Measurements from ENCODE around the gene RHD. TPM values are rescaled to one million over a fixed set of nuclear protein-coding genes. Genes with fewer than 3 reads are reported as not detected.
A peak's percentile ranks its signal among the peaks of the same experiment; 100 is the strongest.
"Not testable (repeated sequence)": the region's sequence is repeated elsewhere in the genome, so short reads cannot be mapped to it uniquely, and the experiment has no call there.

RHD gene
- total and polyA plus RNA-seq, 3 experiments from 2014 or later, result 0.46 TPM; not detected in 2

DNA sequence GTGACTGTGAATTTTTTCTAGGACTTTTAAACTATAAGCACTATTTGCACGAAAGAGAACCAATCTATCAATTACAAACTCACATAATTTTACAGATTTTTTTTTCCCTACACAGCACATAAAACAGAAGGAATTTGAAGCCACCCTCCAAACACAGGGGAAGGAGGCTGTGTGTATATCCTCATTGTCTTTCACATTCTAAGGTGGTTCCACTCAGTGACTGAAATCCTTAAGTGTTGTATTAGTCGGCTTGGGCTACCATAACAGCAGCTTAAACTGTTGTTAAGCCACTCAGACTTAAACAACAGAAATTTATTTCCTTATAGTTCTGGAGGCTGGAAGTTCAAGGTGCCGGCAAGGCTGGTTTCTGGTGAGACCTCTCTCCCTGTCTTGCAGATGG, 12.0 kb upstream of the RHD start:
- peak overlapping the region in 3 of 8 donors; percentile 15 to 33 (median 33) for H3K27ac Mint-ChIP-seq
- H3K4me1 Mint-ChIP-seq, result peaks cover 21 to 54% (median 26%) of the 10 kb centered on the region in 3 donors
- CTCF ChIA-PET; H3K4me1 ChIP-seq (ENCODE audit: insufficient read depth, low read length); H3K9me3 ChIP-seq (ENCODE audit: low read length); H3K36me3 ChIP-seq (ENCODE audit: insufficient read depth, low read length); H3K9me3 Mint-ChIP-seq; H3K4me3 ChIP-seq (ENCODE audit: low read length); DNase-seq; H3K27me3 ChIP-seq (ENCODE audit: insufficient read depth, low read length, poor library complexity, severe bottlenecking); H3K27me3 Mint-ChIP-seq; H3K27ac ChIP-seq (ENCODE audit: low read depth, low read length); H3K4me3 Mint-ChIP-seq: not testable (repeated sequence)
- POLR2A ChIA-PET, result interaction anchor here (1.6 kb wide), 1 partner anchor 13 kb away, joined by 5 read pairs; the partner anchor contains the start of gene RSRP1
- H3K36me3 Mint-ChIP-seq, result peaks cover 0 to 26% (median 4%) of the 10 kb centered on the region in 3 donors

DNA sequence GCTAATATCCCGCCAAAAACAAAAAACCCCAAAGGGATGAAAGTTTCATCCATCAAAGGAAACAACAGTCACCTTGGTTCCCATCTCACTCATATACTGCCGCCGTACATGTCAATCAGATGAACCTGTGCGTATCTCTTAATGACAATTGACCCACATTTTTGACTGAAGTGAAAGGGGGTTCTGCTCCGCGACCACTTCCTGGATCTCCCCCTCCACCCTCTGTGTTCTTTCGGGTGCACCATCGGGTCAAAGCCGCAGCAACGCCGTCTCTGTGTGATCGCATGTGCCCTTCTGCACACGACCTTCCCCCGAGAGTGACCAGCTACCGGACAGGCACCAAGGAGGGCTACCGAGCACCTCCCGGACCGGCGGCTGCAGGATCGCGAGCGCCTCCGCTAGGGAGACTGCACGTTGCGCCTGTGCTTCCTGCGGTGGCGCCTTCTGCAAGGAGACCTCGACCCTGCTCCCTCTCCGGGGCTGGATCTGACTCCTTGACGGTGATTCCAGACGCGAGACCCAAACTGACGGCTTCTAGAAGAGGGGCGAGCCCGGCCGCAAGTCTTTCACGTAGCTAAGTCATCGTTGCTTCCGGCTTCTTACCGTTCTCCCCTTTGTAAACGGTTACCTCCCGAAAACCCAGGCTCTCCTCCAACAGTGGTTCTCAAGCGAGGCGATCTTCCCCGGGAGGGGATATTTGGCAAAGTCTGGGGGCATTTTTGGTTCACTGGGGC, 5.6 kb upstream of the RHD start:
- peak overlapping the region; percentile 70 for H3K4me3 ChIP-seq (ENCODE audit: low read length)
- Mint-ChIP-seq H3K4me3 (peak overlapping the region; percentile 91 to 98 (median 96)), H3K36me3 (peaks cover 0 to 27% (median 4%) of the 10 kb centered on the region in 3 donors), H3K4me1 (peaks cover 11 to 33% (median 29%) of the 10 kb centered on the region in 3 donors), H3K27ac (peak overlapping the region; percentile 79 to 99 (median 98))
- H3K9me3 ChIP-seq (ENCODE audit: low read length); H3K9me3 Mint-ChIP-seq; H3K27me3 ChIP-seq (ENCODE audit: insufficient read depth, low read length, poor library complexity, severe bottlenecking); CTCF ChIA-PET; H3K4me1 ChIP-seq (ENCODE audit: insufficient read depth, low read length); H3K27me3 Mint-ChIP-seq; POLR2A ChIA-PET; H3K36me3 ChIP-seq (ENCODE audit: insufficient read depth, low read length): not testable (repeated sequence)
- peak overlapping the region; percentile 61 for H3K27ac ChIP-seq (ENCODE audit: low read depth, low read length)
- DNase-seq, result peak in 3 of 5 donors; percentile 28 to 39 (median 32)

DNA sequence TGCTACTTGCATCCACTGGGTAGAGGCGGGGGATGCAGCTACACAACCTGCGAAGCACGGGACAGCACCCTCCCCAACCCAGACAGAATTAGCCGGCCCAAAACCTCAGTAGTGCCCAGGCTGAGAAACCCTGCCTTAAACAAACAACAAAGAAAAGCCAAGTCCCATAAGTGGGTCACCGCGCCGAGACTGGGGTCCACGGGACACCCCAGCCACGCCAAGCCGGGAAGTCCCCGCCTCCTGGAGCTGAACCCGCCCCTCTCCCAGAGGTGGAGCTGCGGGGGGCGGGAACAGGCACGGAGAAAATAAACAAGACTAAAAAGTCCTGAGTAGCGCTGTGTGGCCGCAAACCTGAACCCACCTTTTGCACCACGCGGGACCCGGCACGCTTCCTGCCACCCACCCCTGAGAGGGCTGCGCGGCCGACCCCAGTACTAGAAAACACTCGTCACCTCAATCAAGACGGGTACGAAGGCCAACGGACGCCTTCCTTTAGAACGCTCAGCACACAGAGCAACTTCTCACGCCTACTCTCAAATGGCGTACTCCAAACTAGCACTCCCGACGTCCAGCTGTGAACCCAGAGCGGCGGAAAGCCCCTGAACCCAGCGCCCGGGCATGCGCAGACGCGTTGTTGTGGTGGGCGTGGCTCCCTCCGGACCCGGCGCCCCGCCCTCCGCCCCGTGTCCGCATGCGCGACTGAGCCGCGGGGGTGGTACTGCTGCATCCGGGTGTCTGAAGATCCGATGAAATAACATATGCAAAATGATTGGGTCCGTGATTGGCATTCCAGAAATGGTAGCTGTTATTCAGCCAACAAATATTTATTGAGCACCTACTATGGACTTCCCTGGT, 4.8 kb upstream of the RHD start:
- H3K4me1 ChIP-seq (ENCODE audit: insufficient read depth, low read length); H3K9me3 ChIP-seq (ENCODE audit: low read length); H3K9me3 Mint-ChIP-seq; H3K27me3 Mint-ChIP-seq; H3K27me3 ChIP-seq (ENCODE audit: insufficient read depth, low read length, poor library complexity, severe bottlenecking); H3K36me3 ChIP-seq (ENCODE audit: insufficient read depth, low read length); CTCF ChIA-PET: not testable (repeated sequence)
- POLR2A ChIA-PET, result interaction anchor here (0.6 kb wide), 1 partner anchor 35 kb away, joined by 5 read pairs; the partner anchor contains the start of gene SYF2
- peak; percentile 85 to 90 (median 89) for DNase-seq
- peaks cover 6 to 25% (median 22%) of the 10 kb centered on the region in 3 donors for H3K4me1 Mint-ChIP-seq
- H3K36me3 Mint-ChIP-seq, result peaks cover 0 to 21% (median 4%) of the 10 kb centered on the region in 3 donors
- H3K27ac ChIP-seq (ENCODE audit: low read depth, low read length), result peak overlapping the region; percentile 51
- peak overlapping the region; percentile 80 to 89 (median 85) for H3K4me3 Mint-ChIP-seq
- H3K27ac Mint-ChIP-seq, result peak overlapping the region; percentile 65 to 95 (median 86)
- H3K4me3 ChIP-seq (ENCODE audit: low read length), result peak overlapping the region; percentile 59

DNA sequence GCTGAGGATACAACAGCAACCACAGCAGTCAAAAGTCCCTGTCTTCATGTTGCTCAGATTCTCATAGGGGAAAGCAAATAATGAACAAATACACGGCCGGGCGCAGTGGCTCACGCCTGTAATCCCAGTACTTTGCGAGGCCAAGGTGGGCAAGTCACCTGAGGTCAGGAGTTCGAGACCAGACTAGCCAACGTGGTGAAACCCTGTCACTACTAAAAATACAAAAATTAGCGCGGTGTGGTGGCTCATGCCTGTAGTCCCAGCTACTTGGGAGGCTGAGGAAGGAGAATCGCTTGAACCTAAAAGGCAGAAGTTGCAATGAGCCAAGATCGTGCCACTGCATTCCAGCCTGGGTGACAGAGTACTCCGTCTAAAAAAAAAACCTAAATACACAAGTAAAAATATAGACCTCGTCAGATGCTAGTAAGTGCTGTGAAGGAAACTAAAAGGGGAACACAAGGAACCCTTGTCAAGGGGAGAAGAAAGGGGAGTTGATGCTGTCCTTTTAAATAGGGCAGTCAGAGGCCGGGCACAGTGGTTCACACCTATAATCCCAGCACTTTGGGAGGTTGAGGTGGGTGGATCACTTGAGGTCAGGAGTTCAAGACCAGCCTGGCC, 4.1 kb upstream of the RHD start:
- H3K4me1 Mint-ChIP-seq, result peaks cover 3 to 18% (median 14%) of the 10 kb centered on the region in 3 donors
- H3K27me3 ChIP-seq (ENCODE audit: insufficient read depth, low read length, poor library complexity, severe bottlenecking); H3K4me1 ChIP-seq (ENCODE audit: insufficient read depth, low read length); H3K36me3 ChIP-seq (ENCODE audit: insufficient read depth, low read length); H3K27me3 Mint-ChIP-seq; CTCF ChIA-PET; DNase-seq; H3K9me3 Mint-ChIP-seq; H3K9me3 ChIP-seq (ENCODE audit: low read length): not testable (repeated sequence)
- H3K4me3 Mint-ChIP-seq, result peak overlapping the region; percentile 80 to 89 (median 85)
- Histone ChIP-seq H3K27ac (ENCODE audit: low read depth, low read length) (peak overlapping the region; percentile 51), H3K4me3 (ENCODE audit: low read length) (peak overlapping the region; percentile 59)
- POLR2A ChIA-PET, result interaction anchor here (0.6 kb wide), 1 partner anchor 36 kb away, joined by 5 read pairs; the partner anchor contains the start of gene SYF2
- H3K36me3 Mint-ChIP-seq, result peaks cover 0 to 13% (median under 1%) of the 10 kb centered on the region in 3 donors
- peak overlapping the region; percentile 72 to 95 (median 86) for H3K27ac Mint-ChIP-seq

DNA sequence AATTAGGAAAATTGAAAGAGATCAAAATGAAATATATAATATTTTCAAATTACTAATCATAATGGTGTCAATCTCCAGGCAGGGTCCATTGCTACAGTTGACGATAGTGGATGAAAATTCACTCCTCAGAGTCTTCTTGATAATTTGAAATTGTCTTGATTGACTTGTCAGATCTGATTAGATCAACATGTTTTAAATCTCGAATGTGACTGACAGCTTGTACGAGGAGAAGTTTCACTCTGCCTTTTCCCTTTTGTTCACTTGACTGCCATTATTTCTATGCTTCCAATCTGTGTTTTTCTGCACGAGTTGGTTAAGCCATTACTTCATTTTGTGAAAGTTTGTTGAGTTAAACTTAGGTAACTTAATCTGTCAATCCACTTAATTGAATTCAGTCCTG, 3.3 kb downstream of the RHD start:
- DNase-seq; H3K4me1 Mint-ChIP-seq; H3K36me3 Mint-ChIP-seq; H3K4me3 ChIP-seq (ENCODE audit: low read length); H3K27ac Mint-ChIP-seq; H3K36me3 ChIP-seq (ENCODE audit: insufficient read depth, low read length); H3K4me3 Mint-ChIP-seq; H3K27me3 ChIP-seq (ENCODE audit: insufficient read depth, low read length, poor library complexity, severe bottlenecking); CTCF ChIA-PET; POLR2A ChIA-PET; H3K27me3 Mint-ChIP-seq; H3K9me3 ChIP-seq (ENCODE audit: low read length); H3K4me1 ChIP-seq (ENCODE audit: insufficient read depth, low read length); H3K27ac ChIP-seq (ENCODE audit: low read depth, low read length); H3K9me3 Mint-ChIP-seq: not testable (repeated sequence)

DNA sequence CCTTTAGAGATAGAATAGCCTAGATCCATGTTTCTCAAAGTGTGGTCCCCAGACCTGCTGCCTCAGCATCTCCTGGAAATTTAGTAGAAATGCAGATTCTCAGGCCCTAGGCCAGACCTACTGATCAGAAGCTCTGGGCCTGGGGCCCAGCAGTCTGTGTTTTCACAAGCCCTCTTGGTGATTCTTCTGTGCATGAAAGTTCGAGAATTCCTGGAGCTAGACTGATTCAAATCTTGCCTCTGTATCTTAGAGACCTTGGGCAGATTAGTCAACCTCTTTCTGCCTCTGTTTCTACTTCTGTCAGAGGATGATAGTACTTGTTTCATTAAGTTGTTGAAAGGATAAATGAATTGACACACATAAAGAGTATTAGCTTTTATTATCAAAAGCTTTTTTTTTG, 5.0 kb downstream of the RHD start:
- H3K4me1 Mint-ChIP-seq; H3K36me3 ChIP-seq (ENCODE audit: insufficient read depth, low read length); DNase-seq; H3K27me3 ChIP-seq (ENCODE audit: insufficient read depth, low read length, poor library complexity, severe bottlenecking); H3K4me1 ChIP-seq (ENCODE audit: insufficient read depth, low read length); POLR2A ChIA-PET; H3K27ac ChIP-seq (ENCODE audit: low read depth, low read length); H3K9me3 ChIP-seq (ENCODE audit: low read length); CTCF ChIA-PET; H3K27me3 Mint-ChIP-seq; H3K4me3 Mint-ChIP-seq; H3K4me3 ChIP-seq (ENCODE audit: low read length); H3K36me3 Mint-ChIP-seq; H3K9me3 Mint-ChIP-seq; H3K27ac Mint-ChIP-seq: not testable (repeated sequence)

DNA sequence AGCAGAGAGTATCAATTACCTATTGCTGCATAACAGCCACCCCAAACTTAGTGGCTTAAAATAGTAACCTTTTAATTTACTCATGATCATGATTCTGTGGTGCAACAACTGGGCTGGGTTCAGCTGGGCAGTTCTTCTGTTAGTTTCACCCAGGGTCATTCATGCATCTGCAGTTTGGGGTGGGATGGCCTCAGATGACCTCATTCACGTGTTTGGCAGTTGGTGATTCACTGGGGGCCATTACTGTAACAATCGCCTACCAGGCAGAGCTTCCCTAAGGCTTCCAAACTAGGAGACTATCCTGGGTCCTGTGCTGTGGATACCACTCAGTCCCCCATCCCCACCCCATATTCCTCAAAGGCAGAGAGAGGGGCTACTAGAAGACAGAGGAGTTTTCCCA, 6.0 kb downstream of the RHD start:
- H3K27ac Mint-ChIP-seq; H3K4me1 ChIP-seq (ENCODE audit: insufficient read depth, low read length); H3K9me3 Mint-ChIP-seq; H3K27me3 Mint-ChIP-seq; H3K4me3 ChIP-seq (ENCODE audit: low read length); H3K27me3 ChIP-seq (ENCODE audit: insufficient read depth, low read length, poor library complexity, severe bottlenecking); H3K4me3 Mint-ChIP-seq; H3K36me3 Mint-ChIP-seq; H3K27ac ChIP-seq (ENCODE audit: low read depth, low read length); DNase-seq; H3K4me1 Mint-ChIP-seq; POLR2A ChIA-PET; H3K9me3 ChIP-seq (ENCODE audit: low read length); H3K36me3 ChIP-seq (ENCODE audit: insufficient read depth, low read length); CTCF ChIA-PET: not testable (repeated sequence)

DNA sequence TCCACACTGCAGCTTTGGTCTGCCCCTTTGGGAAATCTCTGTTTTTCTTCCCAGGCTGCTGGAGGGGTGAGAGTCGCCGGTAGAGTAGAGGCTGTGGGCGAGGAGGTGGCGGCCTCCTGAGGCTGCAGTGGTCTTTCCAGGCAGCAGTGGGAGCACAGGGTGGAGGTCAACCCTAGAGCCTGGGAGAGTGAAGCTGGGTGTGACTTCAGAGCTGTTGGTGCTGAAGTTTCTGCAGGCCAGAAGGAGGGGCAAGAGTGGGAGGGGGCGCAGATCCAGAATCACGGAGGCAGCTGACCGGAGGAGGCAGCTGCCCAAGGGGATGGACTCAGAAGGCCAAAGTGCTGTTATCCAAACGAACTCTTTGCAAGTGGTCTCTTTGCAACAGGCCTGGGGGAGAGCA, 6.5 kb downstream of the RHD start:
- CTCF ChIA-PET, result not testable (repeated sequence)

More for the DNA sequence above, 6.5 kb downstream of the RHD start:
- H3K4me1 ChIP-seq (ENCODE audit: insufficient read depth, low read length); H3K36me3 Mint-ChIP-seq; POLR2A ChIA-PET; H3K27me3 ChIP-seq (ENCODE audit: insufficient read depth, low read length, poor library complexity, severe bottlenecking); H3K4me1 Mint-ChIP-seq; H3K36me3 ChIP-seq (ENCODE audit: insufficient read depth, low read length); H3K27ac Mint-ChIP-seq; H3K27me3 Mint-ChIP-seq; H3K4me3 ChIP-seq (ENCODE audit: low read length); H3K27ac ChIP-seq (ENCODE audit: low read depth, low read length); H3K4me3 Mint-ChIP-seq; H3K9me3 ChIP-seq (ENCODE audit: low read length); DNase-seq; H3K9me3 Mint-ChIP-seq: not testable (repeated sequence)

Measured in CD8-positive, alpha-beta memory T cell (primary cell).